ENCODE results near the gene EMC10. TPM values are rescaled to one million over a fixed set of nuclear protein-coding genes. Genes with fewer than 3 reads are reported as not detected.

EMC10 gene
- total RNA-seq, 1 donor from 2014 or later, result 137 TPM

DNA sequence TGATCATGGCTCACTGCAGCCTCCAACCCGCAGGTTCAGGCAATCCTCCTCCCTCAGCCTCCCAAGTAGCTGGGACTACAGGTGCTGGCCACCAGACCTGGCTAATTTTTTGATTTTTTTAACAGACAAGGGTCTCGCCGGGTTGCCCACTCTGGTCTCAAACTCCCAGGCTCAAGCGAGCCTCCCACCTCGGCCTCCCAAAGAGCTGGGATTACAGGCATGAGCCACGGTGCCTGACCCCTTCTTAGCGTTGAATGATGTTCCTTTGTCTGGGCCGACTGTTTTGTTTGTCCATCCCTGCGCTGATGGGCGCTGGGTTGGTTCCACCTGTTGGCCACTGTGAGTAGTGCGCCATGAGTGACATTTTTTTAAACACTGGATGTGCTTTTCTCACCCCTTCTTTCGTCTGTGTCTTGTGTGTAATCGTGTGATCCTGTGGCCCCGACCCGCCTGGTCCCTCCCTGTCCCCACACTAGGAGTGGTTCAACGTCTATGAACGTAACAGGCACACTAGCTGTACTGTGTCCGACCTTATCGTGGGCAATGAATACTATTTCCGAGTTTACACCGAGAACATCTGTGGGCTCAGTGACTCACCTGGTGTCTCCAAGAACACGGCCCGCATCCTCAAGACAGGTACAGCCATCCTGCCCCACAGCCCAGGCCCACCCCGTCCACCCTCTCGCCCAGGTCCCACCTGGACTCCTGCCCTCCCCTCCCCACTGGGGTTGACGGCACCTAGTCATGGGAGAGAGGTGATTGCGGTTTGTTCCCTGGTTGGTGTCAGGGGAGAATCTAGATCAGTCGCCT, 15.0 kb upstream of the EMC10 start:
- no peak for DNase-seq (ENCODE audit: extremely low spot score, unreplicated experiment)
- no peaks in the 10 kb centered on the region for H3K36me3 Mint-ChIP-seq
- TF ChIP-seq, protein P1, sequence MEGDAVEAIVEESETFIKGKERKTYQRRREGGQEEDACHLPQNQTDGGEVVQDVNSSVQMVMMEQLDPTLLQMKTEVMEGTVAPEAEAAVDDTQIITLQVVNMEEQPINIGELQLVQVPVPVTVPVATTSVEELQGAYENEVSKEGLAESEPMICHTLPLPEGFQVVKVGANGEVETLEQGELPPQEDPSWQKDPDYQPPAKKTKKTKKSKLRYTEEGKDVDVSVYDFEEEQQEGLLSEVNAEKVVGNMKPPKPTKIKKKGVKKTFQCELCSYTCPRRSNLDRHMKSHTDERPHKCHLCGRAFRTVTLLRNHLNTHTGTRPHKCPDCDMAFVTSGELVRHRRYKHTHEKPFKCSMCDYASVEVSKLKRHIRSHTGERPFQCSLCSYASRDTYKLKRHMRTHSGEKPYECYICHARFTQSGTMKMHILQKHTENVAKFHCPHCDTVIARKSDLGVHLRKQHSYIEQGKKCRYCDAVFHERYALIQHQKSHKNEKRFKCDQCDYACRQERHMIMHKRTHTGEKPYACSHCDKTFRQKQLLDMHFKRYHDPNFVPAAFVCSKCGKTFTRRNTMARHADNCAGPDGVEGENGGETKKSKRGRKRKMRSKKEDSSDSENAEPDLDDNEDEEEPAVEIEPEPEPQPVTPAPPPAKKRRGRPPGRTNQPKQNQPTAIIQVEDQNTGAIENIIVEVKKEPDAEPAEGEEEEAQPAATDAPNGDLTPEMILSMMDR (conservative IDR thresholded peaks at IDR 0.05), result peak; percentile 88
- no peaks in the 10 kb centered on the region for H3K9me3 Mint-ChIP-seq
- no peak overlapping the region for H3K27ac Mint-ChIP-seq
- H3K4me1 Mint-ChIP-seq (ENCODE audit: unreplicated experiment), result peaks cover 10% of the 10 kb centered on the region
- H3K4me3 Mint-ChIP-seq, result no peak overlapping the region
- H3K27me3 Mint-ChIP-seq, result no peaks in the 10 kb centered on the region

DNA sequence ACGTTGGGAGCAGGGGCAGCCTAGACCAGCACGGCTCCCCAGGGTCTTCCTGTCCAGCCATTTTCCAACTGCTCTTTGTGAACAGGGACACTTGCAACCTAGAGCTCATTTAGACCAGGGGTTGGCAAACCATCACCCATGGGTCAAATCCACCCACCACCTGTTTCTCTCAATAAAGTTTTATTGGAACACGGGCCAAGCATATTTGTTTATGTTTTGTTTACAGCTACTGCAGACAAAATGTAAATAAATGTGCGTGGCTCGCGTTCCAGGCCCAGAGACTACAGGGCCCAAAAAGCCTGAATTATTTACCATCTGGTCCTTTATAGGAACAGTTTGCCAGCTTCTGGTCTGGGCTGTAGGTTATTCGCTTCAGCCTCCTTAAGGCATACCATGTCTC, 13.3 kb upstream of the EMC10 start:
- no peak overlapping the region for H3K27ac Mint-ChIP-seq
- no peak overlapping the region for H3K4me3 Mint-ChIP-seq
- peaks cover 10% of the 10 kb centered on the region for H3K4me1 Mint-ChIP-seq (ENCODE audit: unreplicated experiment)
- TF ChIP-seq, protein P1 (conservative IDR thresholded peaks at IDR 0.05), result no peak
- H3K27me3 Mint-ChIP-seq, result no peaks in the 10 kb centered on the region
- H3K9me3 Mint-ChIP-seq, result no peaks in the 10 kb centered on the region
- DNase-seq (ENCODE audit: extremely low spot score, unreplicated experiment), result no peak
- no peaks in the 10 kb centered on the region for H3K36me3 Mint-ChIP-seq

DNA sequence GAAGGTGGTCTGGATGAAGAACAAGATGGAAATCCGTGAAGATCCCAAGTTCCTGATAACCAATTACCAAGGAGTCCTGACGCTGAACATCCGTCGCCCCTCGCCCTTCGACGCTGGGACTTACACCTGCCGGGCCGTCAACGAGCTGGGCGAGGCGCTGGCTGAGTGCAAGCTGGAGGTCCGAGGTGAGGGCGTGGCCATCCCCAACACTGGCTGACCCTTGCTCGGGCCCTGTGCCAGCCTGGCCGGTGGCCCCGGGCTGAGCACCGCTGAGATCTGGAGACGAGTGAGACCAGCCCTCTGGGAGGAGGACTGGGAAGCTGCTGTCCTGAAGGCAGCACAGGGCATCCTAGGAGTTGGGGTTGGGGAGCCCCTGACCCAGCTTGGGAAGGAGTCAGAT, 12.0 kb upstream of the EMC10 start:
- TF ChIP-seq, protein P1 (conservative IDR thresholded peaks at IDR 0.05), result no peak
- Mint-ChIP-seq H3K36me3 (no peaks in the 10 kb centered on the region), H3K27me3 (no peaks in the 10 kb centered on the region), H3K4me1 (ENCODE audit: unreplicated experiment) (peaks cover 13% of the 10 kb centered on the region), H3K9me3 (no peaks in the 10 kb centered on the region), H3K4me3 (no peak overlapping the region), H3K27ac (no peak overlapping the region)
- no peak for DNase-seq (ENCODE audit: extremely low spot score, unreplicated experiment)

DNA sequence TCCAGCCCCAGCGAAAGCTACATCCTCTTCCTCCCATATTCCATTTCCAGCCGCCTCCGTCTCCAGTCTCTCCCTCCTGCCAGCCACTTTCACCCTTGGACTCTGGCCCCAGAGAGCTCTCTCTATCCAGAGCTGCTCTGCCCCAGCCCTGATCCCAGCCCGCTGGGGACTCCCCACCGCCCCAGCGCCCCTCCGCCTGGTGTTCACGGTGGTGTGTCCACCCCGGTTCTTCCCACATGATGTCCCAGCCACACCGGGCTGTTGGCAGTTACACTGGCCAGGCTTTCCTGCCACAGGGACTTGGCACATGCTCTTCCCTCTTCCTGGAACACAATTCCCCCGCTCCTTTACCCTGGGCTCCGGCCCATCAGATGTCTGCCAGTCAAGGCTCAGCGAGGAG, 11.3 kb upstream of the EMC10 start:
- Mint-ChIP-seq H3K27me3 (no peaks in the 10 kb centered on the region), H3K9me3 (no peaks in the 10 kb centered on the region), H3K4me3 (no peak overlapping the region), H3K4me1 (ENCODE audit: unreplicated experiment) (peaks cover 13% of the 10 kb centered on the region), H3K27ac (no peak overlapping the region), H3K36me3 (no peaks in the 10 kb centered on the region)
- TF ChIP-seq, protein P1 (conservative IDR thresholded peaks at IDR 0.05), result no peak
- DNase-seq (ENCODE audit: extremely low spot score, unreplicated experiment), result no peak

DNA sequence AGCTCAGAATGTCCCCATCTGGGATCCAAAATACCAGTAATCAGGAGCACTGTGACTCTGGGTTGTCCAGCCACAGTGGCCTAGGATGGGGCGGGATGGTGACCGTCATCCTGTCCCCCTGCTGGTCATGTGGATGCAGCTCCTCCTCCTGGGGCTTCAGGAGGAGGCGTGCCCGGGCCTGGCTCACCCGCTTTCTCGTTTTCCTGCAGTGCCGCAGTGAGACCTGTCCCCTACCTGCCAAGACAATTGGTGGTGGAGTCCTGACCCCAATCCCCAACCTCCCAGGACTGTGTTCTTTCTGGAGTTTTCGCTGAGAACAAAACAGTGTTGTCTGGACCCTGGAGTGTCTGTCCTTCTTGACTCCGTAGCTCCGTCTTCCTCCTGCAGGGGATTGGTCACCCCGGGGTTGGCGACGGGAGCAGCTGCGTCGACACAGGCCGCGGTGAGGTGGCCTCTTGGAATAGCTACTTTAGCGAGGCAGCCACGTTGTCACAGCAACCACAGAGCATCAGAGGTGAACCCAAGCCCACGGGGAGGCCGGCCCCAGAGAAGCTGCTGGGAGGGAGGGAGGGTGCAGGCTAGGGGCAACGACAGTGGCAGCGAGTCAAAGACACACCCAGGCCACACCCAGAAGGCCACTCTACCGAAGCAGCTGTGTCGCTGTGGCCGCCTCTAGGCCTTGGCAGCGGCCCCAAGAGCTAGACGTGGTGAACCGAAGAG, 10.2 kb upstream of the EMC10 start:
- Mint-ChIP-seq H3K36me3 (no peaks in the 10 kb centered on the region), H3K9me3 (no peaks in the 10 kb centered on the region), H3K27ac (no peak overlapping the region), H3K4me3 (no peak overlapping the region), H3K4me1 (ENCODE audit: unreplicated experiment) (peaks cover 12% of the 10 kb centered on the region), H3K27me3 (no peaks in the 10 kb centered on the region)
- TF ChIP-seq, protein P1 (conservative IDR thresholded peaks at IDR 0.05), result peak; percentile 77
- DNase-seq (ENCODE audit: extremely low spot score, unreplicated experiment), result no peak

All from type B pancreatic cell (in vitro differentiated cells).